WTC11 (cell line): ENCODE data around the gene RPTOR. TPM values are rescaled to one million over a fixed set of nuclear protein-coding genes. Genes with fewer than 3 reads are reported as not detected.

Source experiments
- ATAC-seq: fragments of 200-7000 bp; cut with Tn5 transposase; 2 replicates; pipeline ENCODE4 v1.10.0; 2021; ENCODE audit warnings: mild to moderate bottlenecking, moderate library complexity
- CTCF ChIA-PET: fragments of 300-600 bp; sonication (Branson Sonifier 250); formaldehyde crosslinking; loops from one replicate; lab custom pipeline; 2021; ENCODE audit warnings: antibody characterized with exemption; lab: Charles Lee
- POLR2A ChIA-PET: fragments of 350-600 bp; sonication (Branson Sonifier 250); formaldehyde crosslinking; loops from one replicate; lab custom pipeline; 2021; ENCODE audit warnings: antibody characterized with exemption; lab: Charles Lee
- DNase-seq: peaks from one replicate; pipeline ENCODE4 v3.0.0; 2021; ENCODE audit warnings: low spot score
- H3K27ac Mint-ChIP-seq: 2 replicates; pipeline ENCODE4 v1.8.0; 2021; ENCODE audit warnings: mixed read lengths
- H3K27me3 Mint-ChIP-seq: 2 replicates; pipeline ENCODE4 v1.8.0; 2021; ENCODE audit warnings: low read depth, mild to moderate bottlenecking, moderate library complexity, mixed read lengths
- H3K36me3 Mint-ChIP-seq: 2 replicates; pipeline ENCODE4 v1.8.0; 2021; ENCODE audit warnings: mixed read lengths
- H3K4me1 Mint-ChIP-seq: 2 replicates; pipeline ENCODE4 v1.8.0; 2022; ENCODE audit warnings: mixed read lengths
- H3K4me3 Mint-ChIP-seq: 2 replicates; pipeline ENCODE4 v1.8.0; 2021; ENCODE audit warnings: mild to moderate bottlenecking, moderate library complexity, mixed read lengths
- H3K9me3 Mint-ChIP-seq: 2 replicates; pipeline ENCODE4 v1.8.0; 2021; ENCODE audit warnings: mixed read lengths
- ELF4 ChIP-seq: sonication (generic); formaldehyde crosslinking; IDR thresholded peaks from 2 replicates; pipeline ENCODE4 v1.8.1; 2022; ENCODE audit warnings: low read depth, mild to moderate bottlenecking, moderate library complexity, missing genetic modification reagents
- EMX1 ChIP-seq: fragments of 250-450 bp; sonication (Bioruptor Pico); IDR thresholded peaks from 2 replicates; pipeline ENCODE4 v1.8.0; 2021; ENCODE audit warnings: mild to moderate bottlenecking
- JUN ChIP-seq: sonication (generic); formaldehyde crosslinking; IDR thresholded peaks from 2 replicates; pipeline ENCODE4 v1.8.0; 2023; ENCODE audit warnings: mild to moderate bottlenecking, missing genetic modification reagents
- KAT7 ChIP-seq: sonication (generic); formaldehyde crosslinking; IDR thresholded peaks from 2 replicates; pipeline ENCODE4 v1.8.1; 2023; ENCODE audit warnings: missing genetic modification reagents, mild to moderate bottlenecking, borderline replicate concordance
- OVOL2 ChIP-seq: fragments of 250-450 bp; sonication (Bioruptor Pico); IDR thresholded peaks from 2 replicates; pipeline ENCODE4 v1.9.0; 2021; ENCODE audit warnings: mild to moderate bottlenecking, borderline replicate concordance
- SOX15 ChIP-seq: fragments of 250-450 bp; sonication (Bioruptor Pico); IDR thresholded peaks from 2 replicates; pipeline ENCODE4 v1.9.0; 2021; ENCODE audit warnings: mild to moderate bottlenecking
- ZNF138 ChIP-seq: sonication (generic); formaldehyde crosslinking; conservative IDR thresholded peaks from 2 replicates; pipeline ENCODE4 v1.8.1; 2022; ENCODE audit warnings: mild to moderate bottlenecking, moderate library complexity, missing genetic modification reagents
- ZNF219 ChIP-seq: sonication (generic); formaldehyde crosslinking; IDR thresholded peaks from 2 replicates; pipeline ENCODE4 v1.8.0; 2023; ENCODE audit warnings: missing genetic modification reagents, mild to moderate bottlenecking, borderline replicate concordance
- total RNA-seq: library from RNA; stranded (reverse); gene quantifications from 3 replicates; pipeline ENCODE4 v1.2.3, GENCODE V29; 2021
- TF ChIP-seq, protein P1 (sequence below): sonication (generic); formaldehyde crosslinking; IDR thresholded peaks from 2 replicates; pipeline ENCODE4 v1.8.1; 2023; ENCODE audit warnings: mild to moderate bottlenecking, missing genetic modification reagents, moderate library complexity
- TF ChIP-seq, protein P2 (sequence below): sonication (generic); formaldehyde crosslinking; IDR thresholded peaks from 2 replicates; pipeline ENCODE4 v1.8.0; 2023; ENCODE audit warnings: missing genetic modification reagents, mild to moderate bottlenecking, borderline replicate concordance
- TF ChIP-seq, protein P3 (sequence below): sonication (generic); formaldehyde crosslinking; conservative IDR thresholded peaks from 2 replicates; pipeline ENCODE4 v1.8.1; 2022; ENCODE audit warnings: mild to moderate bottlenecking, missing genetic modification reagents
- TF ChIP-seq, protein P4 (sequence below): sonication (generic); formaldehyde crosslinking; IDR thresholded peaks from 2 replicates; pipeline ENCODE4 v1.8.0; 2022; ENCODE audit warnings: mild to moderate bottlenecking, missing genetic modification reagents
- TF ChIP-seq, protein P5 (sequence below): sonication (generic); formaldehyde crosslinking; IDR thresholded peaks from 2 replicates; pipeline ENCODE4 v1.8.1; 2023; ENCODE audit warnings: mild to moderate bottlenecking, missing genetic modification reagents, moderate library complexity
- TF ChIP-seq, protein P6 (sequence below): fragments of 250-450 bp; sonication (Bioruptor Pico); IDR thresholded peaks from 2 replicates; pipeline ENCODE4 v1.9.0; 2021; ENCODE audit warnings: mild to moderate bottlenecking
- TF ChIP-seq, protein P7 (sequence below): sonication (generic); formaldehyde crosslinking; IDR thresholded peaks from 2 replicates; pipeline ENCODE4 v1.8.0; 2022; ENCODE audit warnings: mild to moderate bottlenecking, missing genetic modification reagents
- TF ChIP-seq, protein P8 (sequence below): sonication (generic); formaldehyde crosslinking; IDR thresholded peaks from 2 replicates; pipeline ENCODE4 v1.8.0; 2023; ENCODE audit warnings: missing genetic modification reagents
- TF ChIP-seq, protein P9 (sequence below): sonication (generic); formaldehyde crosslinking; IDR thresholded peaks from 2 replicates; pipeline ENCODE4 v1.8.0; 2022; ENCODE audit warnings: missing genetic modification reagents

Gene RPTOR
- total RNA-seq, 1 experiment from 2014 or later: 41.0 TPM

DNA sequence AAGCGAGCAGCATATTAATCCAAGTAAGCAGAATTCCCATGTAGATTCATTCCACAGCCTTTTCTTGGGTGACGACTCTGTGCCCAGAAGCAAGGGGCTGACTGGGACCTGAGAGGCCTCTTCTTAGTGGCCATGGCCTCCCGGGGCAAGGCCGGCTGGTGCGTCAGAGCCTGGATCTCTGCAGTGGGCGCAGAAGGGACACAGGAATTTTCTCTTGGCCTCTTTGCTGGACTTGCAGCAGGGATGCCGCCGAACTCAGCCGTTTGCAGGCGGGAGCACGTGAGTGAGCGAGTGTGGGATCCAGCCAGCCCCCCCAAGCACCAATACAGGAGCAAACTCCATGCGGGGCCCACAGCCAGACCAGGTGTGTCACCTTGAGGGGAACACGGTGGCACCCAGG, 151.8 kb downstream of the RPTOR start:
- Mint-ChIP-seq H3K36me3 (peaks cover 13% of the 10 kb centered on the region), H3K4me3 (no peak overlapping the region)
- POLR2A ChIA-PET: no interaction called here
- DNase-seq (no peak), ATAC-seq (no peak)
- CTCF ChIA-PET: no interaction called here
- TF ChIP-seq JUN (CRISPR knock-in tag) (no peak), ZNF138 (no peak), OVOL2 (CRISPR knock-in tag) (no peak), ELF4 (CRISPR knock-in tag) (no peak), EMX1 (no peak), SOX15 (no peak)
- TF ChIP-seq, protein P1, sequence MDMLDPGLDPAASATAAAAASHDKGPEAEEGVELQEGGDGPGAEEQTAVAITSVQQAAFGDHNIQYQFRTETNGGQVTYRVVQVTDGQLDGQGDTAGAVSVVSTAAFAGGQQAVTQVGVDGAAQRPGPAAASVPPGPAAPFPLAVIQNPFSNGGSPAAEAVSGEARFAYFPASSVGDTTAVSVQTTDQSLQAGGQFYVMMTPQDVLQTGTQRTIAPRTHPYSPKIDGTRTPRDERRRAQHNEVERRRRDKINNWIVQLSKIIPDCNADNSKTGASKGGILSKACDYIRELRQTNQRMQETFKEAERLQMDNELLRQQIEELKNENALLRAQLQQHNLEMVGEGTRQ (CRISPR knock-in tag): no peak
- TF ChIP-seq, protein P2, sequence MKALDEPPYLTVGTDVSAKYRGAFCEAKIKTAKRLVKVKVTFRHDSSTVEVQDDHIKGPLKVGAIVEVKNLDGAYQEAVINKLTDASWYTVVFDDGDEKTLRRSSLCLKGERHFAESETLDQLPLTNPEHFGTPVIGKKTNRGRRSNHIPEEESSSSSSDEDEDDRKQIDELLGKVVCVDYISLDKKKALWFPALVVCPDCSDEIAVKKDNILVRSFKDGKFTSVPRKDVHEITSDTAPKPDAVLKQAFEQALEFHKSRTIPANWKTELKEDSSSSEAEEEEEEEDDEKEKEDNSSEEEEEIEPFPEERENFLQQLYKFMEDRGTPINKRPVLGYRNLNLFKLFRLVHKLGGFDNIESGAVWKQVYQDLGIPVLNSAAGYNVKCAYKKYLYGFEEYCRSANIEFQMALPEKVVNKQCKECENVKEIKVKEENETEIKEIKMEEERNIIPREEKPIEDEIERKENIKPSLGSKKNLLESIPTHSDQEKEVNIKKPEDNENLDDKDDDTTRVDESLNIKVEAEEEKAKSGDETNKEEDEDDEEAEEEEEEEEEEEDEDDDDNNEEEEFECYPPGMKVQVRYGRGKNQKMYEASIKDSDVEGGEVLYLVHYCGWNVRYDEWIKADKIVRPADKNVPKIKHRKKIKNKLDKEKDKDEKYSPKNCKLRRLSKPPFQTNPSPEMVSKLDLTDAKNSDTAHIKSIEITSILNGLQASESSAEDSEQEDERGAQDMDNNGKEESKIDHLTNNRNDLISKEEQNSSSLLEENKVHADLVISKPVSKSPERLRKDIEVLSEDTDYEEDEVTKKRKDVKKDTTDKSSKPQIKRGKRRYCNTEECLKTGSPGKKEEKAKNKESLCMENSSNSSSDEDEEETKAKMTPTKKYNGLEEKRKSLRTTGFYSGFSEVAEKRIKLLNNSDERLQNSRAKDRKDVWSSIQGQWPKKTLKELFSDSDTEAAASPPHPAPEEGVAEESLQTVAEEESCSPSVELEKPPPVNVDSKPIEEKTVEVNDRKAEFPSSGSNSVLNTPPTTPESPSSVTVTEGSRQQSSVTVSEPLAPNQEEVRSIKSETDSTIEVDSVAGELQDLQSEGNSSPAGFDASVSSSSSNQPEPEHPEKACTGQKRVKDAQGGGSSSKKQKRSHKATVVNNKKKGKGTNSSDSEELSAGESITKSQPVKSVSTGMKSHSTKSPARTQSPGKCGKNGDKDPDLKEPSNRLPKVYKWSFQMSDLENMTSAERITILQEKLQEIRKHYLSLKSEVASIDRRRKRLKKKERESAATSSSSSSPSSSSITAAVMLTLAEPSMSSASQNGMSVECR (CRISPR knock-in tag): no peak
- TF ChIP-seq, protein P3, sequence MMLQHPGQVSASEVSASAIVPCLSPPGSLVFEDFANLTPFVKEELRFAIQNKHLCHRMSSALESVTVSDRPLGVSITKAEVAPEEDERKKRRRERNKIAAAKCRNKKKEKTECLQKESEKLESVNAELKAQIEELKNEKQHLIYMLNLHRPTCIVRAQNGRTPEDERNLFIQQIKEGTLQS (CRISPR knock-in tag): no peak
- TF ChIP-seq, protein P4, sequence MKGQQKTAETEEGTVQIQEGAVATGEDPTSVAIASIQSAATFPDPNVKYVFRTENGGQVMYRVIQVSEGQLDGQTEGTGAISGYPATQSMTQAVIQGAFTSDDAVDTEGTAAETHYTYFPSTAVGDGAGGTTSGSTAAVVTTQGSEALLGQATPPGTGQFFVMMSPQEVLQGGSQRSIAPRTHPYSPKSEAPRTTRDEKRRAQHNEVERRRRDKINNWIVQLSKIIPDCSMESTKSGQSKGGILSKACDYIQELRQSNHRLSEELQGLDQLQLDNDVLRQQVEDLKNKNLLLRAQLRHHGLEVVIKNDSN (CRISPR knock-in tag): no peak
- TF ChIP-seq, all 79 proteins: peak for 0
- H3K27ac Mint-ChIP-seq: peak overlapping the region; percentile 82
- H3K9me3 Mint-ChIP-seq: peaks cover 17% of the 10 kb centered on the region
- H3K27me3 Mint-ChIP-seq: no peaks in the 10 kb centered on the region
- H3K4me1 Mint-ChIP-seq: peaks cover 58% of the 10 kb centered on the region

DNA sequence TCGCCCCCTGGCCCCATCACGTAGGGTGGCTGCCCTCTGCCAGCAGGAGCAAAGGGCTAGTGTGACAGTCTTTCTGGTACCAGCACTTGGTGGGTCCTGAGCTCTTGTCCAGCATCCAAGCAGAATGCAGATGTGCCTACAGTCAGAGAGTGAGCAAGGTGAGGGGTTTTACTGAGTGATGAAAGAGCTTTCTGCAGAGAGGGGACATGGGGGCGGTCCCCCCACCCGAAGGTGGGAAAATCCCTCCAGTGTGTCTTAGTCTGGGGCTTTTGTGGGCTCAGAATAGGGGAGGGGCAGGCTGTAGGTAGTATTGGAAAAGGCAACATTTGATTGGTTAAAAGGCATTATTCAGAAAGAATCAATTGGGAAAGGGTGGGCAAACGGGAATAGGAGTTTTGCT, 152.3 kb downstream of the RPTOR start:
- Mint-ChIP-seq H3K27ac (0 out of 2 replicates have a peak overlapping the region, but pooled peaks have one; percentile 79), H3K4me1 (peaks cover 61% of the 10 kb centered on the region), H3K4me3 (no peak overlapping the region), H3K9me3 (peaks cover 17% of the 10 kb centered on the region), H3K27me3 (no peaks in the 10 kb centered on the region), H3K36me3 (peaks cover 13% of the 10 kb centered on the region)
- POLR2A ChIA-PET: no interaction called here
- DNase-seq: no peak
- no peak for ATAC-seq
- CTCF ChIA-PET: no interaction called here
- TF ChIP-seq, protein P5, sequence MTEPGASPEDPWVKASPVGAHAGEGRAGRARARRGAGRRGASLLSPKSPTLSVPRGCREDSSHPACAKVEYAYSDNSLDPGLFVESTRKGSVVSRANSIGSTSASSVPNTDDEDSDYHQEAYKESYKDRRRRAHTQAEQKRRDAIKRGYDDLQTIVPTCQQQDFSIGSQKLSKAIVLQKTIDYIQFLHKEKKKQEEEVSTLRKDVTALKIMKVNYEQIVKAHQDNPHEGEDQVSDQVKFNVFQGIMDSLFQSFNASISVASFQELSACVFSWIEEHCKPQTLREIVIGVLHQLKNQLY: no peak
- TF ChIP-seq, protein P6, sequence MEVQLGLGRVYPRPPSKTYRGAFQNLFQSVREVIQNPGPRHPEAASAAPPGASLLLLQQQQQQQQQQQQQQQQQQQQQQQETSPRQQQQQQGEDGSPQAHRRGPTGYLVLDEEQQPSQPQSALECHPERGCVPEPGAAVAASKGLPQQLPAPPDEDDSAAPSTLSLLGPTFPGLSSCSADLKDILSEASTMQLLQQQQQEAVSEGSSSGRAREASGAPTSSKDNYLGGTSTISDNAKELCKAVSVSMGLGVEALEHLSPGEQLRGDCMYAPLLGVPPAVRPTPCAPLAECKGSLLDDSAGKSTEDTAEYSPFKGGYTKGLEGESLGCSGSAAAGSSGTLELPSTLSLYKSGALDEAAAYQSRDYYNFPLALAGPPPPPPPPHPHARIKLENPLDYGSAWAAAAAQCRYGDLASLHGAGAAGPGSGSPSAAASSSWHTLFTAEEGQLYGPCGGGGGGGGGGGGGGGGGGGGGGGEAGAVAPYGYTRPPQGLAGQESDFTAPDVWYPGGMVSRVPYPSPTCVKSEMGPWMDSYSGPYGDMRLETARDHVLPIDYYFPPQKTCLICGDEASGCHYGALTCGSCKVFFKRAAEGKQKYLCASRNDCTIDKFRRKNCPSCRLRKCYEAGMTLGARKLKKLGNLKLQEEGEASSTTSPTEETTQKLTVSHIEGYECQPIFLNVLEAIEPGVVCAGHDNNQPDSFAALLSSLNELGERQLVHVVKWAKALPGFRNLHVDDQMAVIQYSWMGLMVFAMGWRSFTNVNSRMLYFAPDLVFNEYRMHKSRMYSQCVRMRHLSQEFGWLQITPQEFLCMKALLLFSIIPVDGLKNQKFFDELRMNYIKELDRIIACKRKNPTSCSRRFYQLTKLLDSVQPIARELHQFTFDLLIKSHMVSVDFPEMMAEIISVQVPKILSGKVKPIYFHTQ (CRISPR knock-in tag): no peak
- TF ChIP-seq KAT7 (CRISPR knock-in tag) (no peak), ZNF219 (no peak)
- TF ChIP-seq, protein P7, sequence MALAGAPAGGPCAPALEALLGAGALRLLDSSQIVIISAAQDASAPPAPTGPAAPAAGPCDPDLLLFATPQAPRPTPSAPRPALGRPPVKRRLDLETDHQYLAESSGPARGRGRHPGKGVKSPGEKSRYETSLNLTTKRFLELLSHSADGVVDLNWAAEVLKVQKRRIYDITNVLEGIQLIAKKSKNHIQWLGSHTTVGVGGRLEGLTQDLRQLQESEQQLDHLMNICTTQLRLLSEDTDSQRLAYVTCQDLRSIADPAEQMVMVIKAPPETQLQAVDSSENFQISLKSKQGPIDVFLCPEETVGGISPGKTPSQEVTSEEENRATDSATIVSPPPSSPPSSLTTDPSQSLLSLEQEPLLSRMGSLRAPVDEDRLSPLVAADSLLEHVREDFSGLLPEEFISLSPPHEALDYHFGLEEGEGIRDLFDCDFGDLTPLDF (CRISPR knock-in tag): no peak
- TF ChIP-seq, protein P8, sequence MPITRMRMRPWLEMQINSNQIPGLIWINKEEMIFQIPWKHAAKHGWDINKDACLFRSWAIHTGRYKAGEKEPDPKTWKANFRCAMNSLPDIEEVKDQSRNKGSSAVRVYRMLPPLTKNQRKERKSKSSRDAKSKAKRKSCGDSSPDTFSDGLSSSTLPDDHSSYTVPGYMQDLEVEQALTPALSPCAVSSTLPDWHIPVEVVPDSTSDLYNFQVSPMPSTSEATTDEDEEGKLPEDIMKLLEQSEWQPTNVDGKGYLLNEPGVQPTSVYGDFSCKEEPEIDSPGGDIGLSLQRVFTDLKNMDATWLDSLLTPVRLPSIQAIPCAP (CRISPR knock-in tag): no peak
- TF ChIP-seq, protein P9, sequence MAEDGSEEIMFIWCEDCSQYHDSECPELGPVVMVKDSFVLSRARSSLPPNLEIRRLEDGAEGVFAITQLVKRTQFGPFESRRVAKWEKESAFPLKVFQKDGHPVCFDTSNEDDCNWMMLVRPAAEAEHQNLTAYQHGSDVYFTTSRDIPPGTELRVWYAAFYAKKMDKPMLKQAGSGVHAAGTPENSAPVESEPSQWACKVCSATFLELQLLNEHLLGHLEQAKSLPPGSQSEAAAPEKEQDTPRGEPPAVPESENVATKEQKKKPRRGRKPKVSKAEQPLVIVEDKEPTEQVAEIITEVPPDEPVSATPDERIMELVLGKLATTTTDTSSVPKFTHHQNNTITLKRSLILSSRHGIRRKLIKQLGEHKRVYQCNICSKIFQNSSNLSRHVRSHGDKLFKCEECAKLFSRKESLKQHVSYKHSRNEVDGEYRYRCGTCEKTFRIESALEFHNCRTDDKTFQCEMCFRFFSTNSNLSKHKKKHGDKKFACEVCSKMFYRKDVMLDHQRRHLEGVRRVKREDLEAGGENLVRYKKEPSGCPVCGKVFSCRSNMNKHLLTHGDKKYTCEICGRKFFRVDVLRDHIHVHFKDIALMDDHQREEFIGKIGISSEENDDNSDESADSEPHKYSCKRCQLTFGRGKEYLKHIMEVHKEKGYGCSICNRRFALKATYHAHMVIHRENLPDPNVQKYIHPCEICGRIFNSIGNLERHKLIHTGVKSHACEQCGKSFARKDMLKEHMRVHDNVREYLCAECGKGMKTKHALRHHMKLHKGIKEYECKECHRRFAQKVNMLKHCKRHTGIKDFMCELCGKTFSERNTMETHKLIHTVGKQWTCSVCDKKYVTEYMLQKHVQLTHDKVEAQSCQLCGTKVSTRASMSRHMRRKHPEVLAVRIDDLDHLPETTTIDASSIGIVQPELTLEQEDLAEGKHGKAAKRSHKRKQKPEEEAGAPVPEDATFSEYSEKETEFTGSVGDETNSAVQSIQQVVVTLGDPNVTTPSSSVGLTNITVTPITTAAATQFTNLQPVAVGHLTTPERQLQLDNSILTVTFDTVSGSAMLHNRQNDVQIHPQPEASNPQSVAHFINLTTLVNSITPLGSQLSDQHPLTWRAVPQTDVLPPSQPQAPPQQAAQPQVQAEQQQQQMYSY (CRISPR knock-in tag): no peak
